Right lobe of liver (tissue), 4 donors: ENCODE data around the gene ARMC7.

Source experiments
- POLR2A ChIP-seq: fragments of 450-650 bp; IDR thresholded peaks from one replicate; pipeline ENCODE4 v1.6.1; 2017; ENCODE audit warnings: antibody characterized with exemption, mild to moderate bottlenecking
- TF ChIP-seq, protein P1 (sequence below), 4 donors: fragments of 200-600 bp in 3 of 4; fragments of 450-650 bp in 1 of 4; IDR thresholded peaks; one replicate each; pipeline versions ENCODE4 v1.5.1 to v1.8.0; 2016 to 2022; ENCODE audit warnings: antibody characterized with exemption in 4 of 4, mild to moderate bottlenecking in 2 of 4
- donor health status: DM: no; HTN: no; CAD: no.
- donor health status: DM: no; HTN: no; CAD: no.
- donor health status: DM: no; HTN: yes; CAD: no.

DNA sequence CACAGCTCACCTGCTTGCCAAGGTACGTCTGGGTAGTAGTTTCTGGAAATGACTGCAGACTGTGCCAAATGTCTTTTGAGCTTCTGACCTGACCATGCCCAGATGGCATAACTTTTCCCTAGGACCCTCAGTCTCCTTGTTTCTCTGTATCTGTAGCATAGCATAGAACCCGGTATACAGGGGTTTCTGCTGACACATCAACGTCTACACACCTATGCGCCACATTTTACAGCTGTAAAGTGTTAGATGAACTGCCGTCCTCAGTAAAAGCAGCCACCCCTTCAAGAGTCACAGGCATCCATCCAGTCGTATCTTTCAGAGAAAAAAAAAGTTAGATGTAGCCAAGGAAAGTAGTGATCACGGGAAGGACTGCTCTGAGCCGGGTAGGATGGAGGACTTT lies 45.3 kb upstream of the ARMC7 start:
- no peak for TF ChIP-seq POLR2A
- TF ChIP-seq, protein P1, sequence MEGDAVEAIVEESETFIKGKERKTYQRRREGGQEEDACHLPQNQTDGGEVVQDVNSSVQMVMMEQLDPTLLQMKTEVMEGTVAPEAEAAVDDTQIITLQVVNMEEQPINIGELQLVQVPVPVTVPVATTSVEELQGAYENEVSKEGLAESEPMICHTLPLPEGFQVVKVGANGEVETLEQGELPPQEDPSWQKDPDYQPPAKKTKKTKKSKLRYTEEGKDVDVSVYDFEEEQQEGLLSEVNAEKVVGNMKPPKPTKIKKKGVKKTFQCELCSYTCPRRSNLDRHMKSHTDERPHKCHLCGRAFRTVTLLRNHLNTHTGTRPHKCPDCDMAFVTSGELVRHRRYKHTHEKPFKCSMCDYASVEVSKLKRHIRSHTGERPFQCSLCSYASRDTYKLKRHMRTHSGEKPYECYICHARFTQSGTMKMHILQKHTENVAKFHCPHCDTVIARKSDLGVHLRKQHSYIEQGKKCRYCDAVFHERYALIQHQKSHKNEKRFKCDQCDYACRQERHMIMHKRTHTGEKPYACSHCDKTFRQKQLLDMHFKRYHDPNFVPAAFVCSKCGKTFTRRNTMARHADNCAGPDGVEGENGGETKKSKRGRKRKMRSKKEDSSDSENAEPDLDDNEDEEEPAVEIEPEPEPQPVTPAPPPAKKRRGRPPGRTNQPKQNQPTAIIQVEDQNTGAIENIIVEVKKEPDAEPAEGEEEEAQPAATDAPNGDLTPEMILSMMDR (IDR thresholded peaks at IDR 0.05): no peak
